HL-60/S4 treated with phorbol 12-myristate 13-acetate at 8.2 ng/mL for 4 days and 3 days (cell line): ENCODE results near the gene GRPEL1.

Experiments used
- in situ Hi-C: fragments of 300-500 bp; cut with MboI; formaldehyde crosslinking; loops from 2 replicates; pipeline ENCODE4 v1.15.0; 2022; ENCODE audit warnings: low sequenced_read_pairs

The GRPEL1 gene

GRCh38 chr4:7025040-7025602 is 42.7 kb downstream of the GRPEL1 start:
- in situ Hi-C loops, result no loop called here

- in situ Hi-C loops, result no loop called here
These were observed 43.5 kb downstream of the GRPEL1 start for GRCh38 chr4:7024336-7024890.

- in situ Hi-C loops, result no loop called here
These were observed 44.0 kb downstream of the GRPEL1 start for GRCh38 chr4:7023901-7024300.

GRCh38 chr4:7023486-7023885 is 44.4 kb downstream of the GRPEL1 start:
- in situ Hi-C loops, result no loop called here

GRCh38 chr4:7021930-7022664 is 45.8 kb downstream of the GRPEL1 start:
- in situ Hi-C loops, result no loop called here

GRCh38 chr4:7021355-7021754 is 46.5 kb downstream of the GRPEL1 start:
- in situ Hi-C loops, result no loop called here

GRCh38 chr4:7020856-7021255 is 47.0 kb downstream of the GRPEL1 start:
- in situ Hi-C loops, result no loop called here

GRCh38 chr4:7020290-7020689 is 47.6 kb downstream of the GRPEL1 start:
- in situ Hi-C loops, result no loop called here

- in situ Hi-C loops, result no loop called here
These were observed 48.5 kb downstream of the GRPEL1 start for GRCh38 chr4:7019367-7019766.

GRCh38 chr4:7018281-7018680 is 49.6 kb downstream of the GRPEL1 start:
- in situ Hi-C loops, result no loop called here

GRCh38 chr4:7017446-7018048 is 50.3 kb downstream of the GRPEL1 start:
- in situ Hi-C loops, result no loop called here

GRCh38 chr4:7016512-7016911 is 51.4 kb downstream of the GRPEL1 start:
- in situ Hi-C loops, result no loop called here

GRCh38 chr4:7016086-7016485 is 51.8 kb downstream of the GRPEL1 start:
- in situ Hi-C loops, result no loop called here

GRCh38 chr4:7015383-7016035 is 52.4 kb downstream of the GRPEL1 start:
- in situ Hi-C loops, result no loop called here

- in situ Hi-C loops, result no loop called here
These were observed 53.0 kb downstream of the GRPEL1 start for GRCh38 chr4:7014815-7015214.

- in situ Hi-C loops, result no loop called here
These were observed 54.7 kb downstream of the GRPEL1 start for GRCh38 chr4:7013175-7013574.

GRCh38 chr4:7009564-7009963 is 58.3 kb downstream of the GRPEL1 start:
- in situ Hi-C loops, result no loop called here
